ENCODE measurements around the gene GRIK5. TPM values are rescaled to one million over a fixed set of nuclear protein-coding genes. Genes with fewer than 3 reads are reported as not detected.

GRIK5 gene
- total RNA-seq, 1 experiment from 2014 or later, result 43.1 TPM

GRCh38 chr19:42115705-42116104, 45.7 kb upstream of the GRIK5 start:
- H3K27ac Mint-ChIP-seq, result no peak overlapping the region
- Histone ChIP-seq H3K56ac (ENCODE audit: insufficient read length, low read depth, low read length) (no peak overlapping the region), H4K91ac (ENCODE audit: insufficient read length, low read depth, low read length) (no peak overlapping the region)

More at GRCh38 chr19:42115705-42116104, 45.7 kb upstream of the GRIK5 start:
- Histone ChIP-seq H3K27me3 (ENCODE audit: insufficient read depth, low read length) (no peaks in the 10 kb centered on the region), H2AFZ (ENCODE audit: low read length) (no peak overlapping the region), H3K9ac (ENCODE audit: extremely low read depth, insufficient read length, low read length) (no peak overlapping the region), H3K14ac (ENCODE audit: insufficient read depth, low read length) (no peak overlapping the region), H4K5ac (ENCODE audit: insufficient read length, low read depth, low read length) (no peak overlapping the region), H3K18ac (ENCODE audit: insufficient read length, low read depth, low read length) (no peak overlapping the region), H3K27ac (ENCODE audit: insufficient read length, low read depth, low read length) (no peak overlapping the region), H2BK5ac (ENCODE audit: insufficient read length, low read length) (no peak overlapping the region), H2BK20ac (ENCODE audit: low read depth, low read length, poor library complexity, severe bottlenecking) (no peak overlapping the region), H3K79me2 (ENCODE audit: insufficient read depth, low read length) (no peaks in the 10 kb centered on the region), H2BK120ac (ENCODE audit: low read depth, low read length, poor library complexity, severe bottlenecking) (no peak overlapping the region), H3K23ac (ENCODE audit: insufficient read length, low read depth, low read length) (no peak overlapping the region), H2BK12ac (ENCODE audit: insufficient read length, low read depth, low read length) (no peak overlapping the region), H3K4me1 (ENCODE audit: insufficient read depth, low read length) (peaks cover 6% of the 10 kb centered on the region; the same call in 1 of the 2 replicates), H3K4me2 (ENCODE audit: insufficient read depth, insufficient read length, low read length) (no peak overlapping the region), H4K20me1 (ENCODE audit: control insufficient read depth, insufficient read depth, insufficient read length) (no peaks in the 10 kb centered on the region), H4K8ac (replicated peaks; ENCODE audit: insufficient read length, low read depth, low read length) (no peak overlapping the region), H2BK15ac (ENCODE audit: low read depth, low read length) (no peak overlapping the region), H3K23me2 (ENCODE audit: insufficient read length, low read depth, low read length, poor library complexity, severe bottlenecking) (no peaks in the 10 kb centered on the region), H3K9me3 (ENCODE audit: control insufficient read depth, low read depth, low read length) (no peaks in the 10 kb centered on the region), H2AK5ac (ENCODE audit: insufficient read length, low read length) (no peak overlapping the region), H3K79me1 (ENCODE audit: insufficient read depth, low read depth, low read length, poor library complexity, severe bottlenecking) (no peaks in the 10 kb centered on the region), H3T11ph (ENCODE audit: low read length) (no peak overlapping the region), H3K4ac (ENCODE audit: low read depth, low read length) (no peak overlapping the region)
- peaks cover 20 to 21% of the 10 kb centered on the region in 2 experiments for H3K4me1 Mint-ChIP-seq
- H3K4me3 Mint-ChIP-seq, result no peak overlapping the region
- no peak for DNase-seq
- no peaks in the 10 kb centered on the region for H3K36me3 Mint-ChIP-seq (ENCODE audit: insufficient read depth in 1 of 3, low read depth in 3 of 3)
- H3K27me3 Mint-ChIP-seq (ENCODE audit: low read depth), result peaks cover 2% of the 10 kb centered on the region
- WGBS (ENCODE audit: extremely low coverage, insufficient read length, low lambda C conversion rate), result no CpG with 5 or more reads among the region's 4 CpGs
- no peaks in the 10 kb centered on the region for H3K9me3 Mint-ChIP-seq
- TF ChIP-seq CTCF (conservative IDR thresholded peaks at IDR 0.05), result no peak

Data from H9 (cell line).